HEK293 (cell line): ENCODE results near the gene SF3B2.
"Not testable (repeated sequence)": the region's sequence is repeated elsewhere in the genome, so short reads cannot be mapped to it uniquely, and the experiment has no call there.

Experiments
- CTCF ChIA-PET: fragments of 350-600 bp; formaldehyde crosslinking; extraction: SDS; loops from one replicate; lab custom pipeline; 2021; ENCODE audit warnings: antibody characterized with exemption; lab: Yijun Ruan, JAX
- POLR2A ChIA-PET: fragments of 300-600 bp; formaldehyde crosslinking; extraction: SDS; loops from one replicate; lab custom pipeline; 2020; ENCODE audit warnings: antibody characterized with exemption, inconsistent platforms; lab: Yijun Ruan, JAX
- H3K27ac ChIP-seq: fragments of 200-500 bp; sonication (Bioruptor generic); 2 replicates; pipeline ENCODE4 v1.5.1; 2014; ENCODE audit warnings: low read depth, low read length, control low read depth, inconsistent platforms; ENCODE audit errors: extremely low read depth
- H3K36me3 ChIP-seq, 2 experiments: fragments of 200-500 bp in 1 of 2; sonication (Bioruptor generic) in 1 of 2; 1 replicate in 1 of 2; 2 replicates in 1 of 2; pipeline ENCODE4 v1.5.1; 2014 to 2017; ENCODE audit warnings: inconsistent platforms in 2 of 2, low read length in 2 of 2; ENCODE audit not compliant: control insufficient read depth in 2 of 2, insufficient read depth in 1 of 2
- H3K4me1 ChIP-seq: fragments of 200-500 bp; sonication (Bioruptor generic); 2 replicates; pipeline ENCODE4 v1.5.1; 2014; ENCODE audit warnings: mild to moderate bottlenecking, low read length, inconsistent platforms; ENCODE audit not compliant: control insufficient read depth, insufficient read depth
- H3K4me3 ChIP-seq: 2 replicates; pipeline ENCODE4 v1.5.1; 2011; ENCODE audit warnings: low read depth, mild to moderate bottlenecking, control low read depth, low read length, moderate library complexity
- H3K9me3 ChIP-seq: fragments of 200-500 bp; sonication (Bioruptor generic); 2 replicates; pipeline ENCODE4 v1.5.1; 2014; ENCODE audit warnings: low read depth, low read length, inconsistent platforms; ENCODE audit not compliant: control insufficient read depth, insufficient read depth
- AEBP2 ChIP-seq: fragments of 450-650 bp; formaldehyde crosslinking; IDR thresholded peaks from 2 replicates; pipeline ENCODE4 v1.5.1; 2016; ENCODE audit warnings: missing biosample characterization, missing genetic modification characterization, borderline replicate concordance
- ATF2 ChIP-seq: fragments of 450-650 bp; formaldehyde crosslinking; IDR thresholded peaks from 2 replicates; pipeline ENCODE4 v1.5.1; 2016; ENCODE audit warnings: missing biosample characterization, missing genetic modification characterization, low read depth
- ZNF10 ChIP-seq: fragments of 450-650 bp; formaldehyde crosslinking; IDR thresholded peaks from 2 replicates; pipeline ENCODE4 v1.5.1; 2017; ENCODE audit warnings: missing biosample characterization, missing genetic modification characterization
- ZNF184 ChIP-seq: fragments of 450-650 bp; IDR thresholded peaks from 2 replicates; pipeline ENCODE4 v1.5.1; 2018; ENCODE audit warnings: missing biosample characterization, mild to moderate bottlenecking, missing genetic modification characterization
- ZNF202 ChIP-seq: fragments of 450-650 bp; formaldehyde crosslinking; IDR thresholded peaks from 2 replicates; pipeline ENCODE4 v1.5.1; 2016; ENCODE audit warnings: missing biosample characterization, missing genetic modification characterization, borderline replicate concordance
- ZNF404 ChIP-seq: fragments of 450-650 bp; formaldehyde crosslinking; IDR thresholded peaks from 2 replicates; pipeline ENCODE4 v1.5.1; 2017; ENCODE audit warnings: missing biosample characterization, missing genetic modification characterization
- ZNF610 ChIP-seq: fragments of 450-650 bp; formaldehyde crosslinking; IDR thresholded peaks from 2 replicates; pipeline ENCODE4 v1.5.1; 2016; ENCODE audit warnings: missing biosample characterization, missing genetic modification characterization, borderline replicate concordance
- ZNF777 ChIP-seq: fragments of 450-650 bp; formaldehyde crosslinking; IDR thresholded peaks from 2 replicates; pipeline ENCODE4 v1.5.1; 2017; ENCODE audit warnings: missing biosample characterization, missing genetic modification characterization, borderline replicate concordance

The SF3B2 gene

GRCh38 chr11:66087148-66087908, 35.2 kb downstream of the SF3B2 start (continued):
- TF ChIP-seq ZNF404 (tag by site-specific recombination) = no peak
- no peak for TF ChIP-seq ZNF202 (tag by site-specific recombination)
- TF ChIP-seq, all 188 proteins: peak for 2

- ChIA-PET POLR2A (no interaction called here), CTCF (interaction anchor here (0.6 kb wide), 2 partner anchors 445 to 476 kb away, joined by 3 to 4 read pairs; no protein-coding TSS in a partner anchor)
- Histone ChIP-seq H3K4me1 (peaks cover 11% of the 10 kb centered on the region), H3K9me3 (no peaks in the 10 kb centered on the region), H3K4me3 (no peak overlapping the region), H3K27ac (no peak overlapping the region), H3K36me3 (no peaks in the 10 kb centered on the region)
- no peak for TF ChIP-seq ZNF10 (tag by site-specific recombination)
Measured at GRCh38 chr11:66089067-66089466, 36.9 kb downstream of the SF3B2 start.

- H3K27ac ChIP-seq = no peak overlapping the region
- TF ChIP-seq ZNF777 (no peak), ZNF610 (tag by site-specific recombination) (no peak), ATF2 (tag by site-specific recombination) (no peak), AEBP2 (tag by site-specific recombination) (no peak)
- TF ChIP-seq, all 188 proteins: peak for 0
- Histone ChIP-seq H3K9me3 (no peaks in the 10 kb centered on the region), H3K36me3 (no peaks in the 10 kb centered on the region), H3K4me1 (0 out of 2 replicates have a peak, but pooled peaks cover 4% of the 10 kb centered on the region), H3K4me3 (no peak overlapping the region)
- CTCF ChIA-PET = no interaction called here
- POLR2A ChIA-PET = interaction anchor here (0.6 kb wide), 2 partner anchors 17 to 29 kb away, joined by 3 read pairs; no protein-coding TSS in a partner anchor
Measured at GRCh38 chr11:66090288-66090687, 38.1 kb downstream of the SF3B2 start.

GRCh38 chr11:66092125-66092524, 40.0 kb downstream of the SF3B2 start:
- CTCF ChIA-PET, POLR2A ChIA-PET, H3K27ac ChIP-seq, H3K4me3 ChIP-seq, H3K9me3 ChIP-seq, H3K4me1 ChIP-seq, H3K36me3 ChIP-seq: not testable (repeated sequence)
- TF ChIP-seq ZNF184 (tag by site-specific recombination) = peak; percentile 80; the same call in 1 of the 2 replicates

GRCh38 chr11:66099746-66100145, 47.6 kb downstream of the SF3B2 start:
- H3K4me1 ChIP-seq, H3K27ac ChIP-seq, H3K36me3 ChIP-seq, H3K9me3 ChIP-seq, POLR2A ChIA-PET, CTCF ChIA-PET, H3K4me3 ChIP-seq: not testable (repeated sequence)
